ENCODE data around the gene RASEF.

Gene RASEF

GRCh38 chr9:83047839-83048775 lies 14.8 kb downstream of the RASEF start:
- H3K36me3 ChIP-seq (ENCODE audit: low read length), result no peaks in the 10 kb centered on the region
- no peak overlapping the region for H3K4me2 ChIP-seq (ENCODE audit: low read depth, low read length, poor library complexity, severe bottlenecking)
- TF ChIP-seq EZH2phosphoT487 (conservative IDR thresholded peaks at IDR 0.05; ENCODE audit: low read length), result no peak
- TF ChIP-seq CTCF (IDR thresholded peaks at IDR 0.05; ENCODE audit: insufficient read depth, low read length, poor library complexity, severe bottlenecking), result no peak
- H3K27ac ChIP-seq (ENCODE audit: low read depth, low read length), result no peak overlapping the region
- no peaks in the 10 kb centered on the region for H3K9me2 ChIP-seq (replicated peaks; ENCODE audit: insufficient read depth, low read length)
- H3K27me3 ChIP-seq (ENCODE audit: low read length), result no peaks in the 10 kb centered on the region
- no peak overlapping the region for H3K4me3 ChIP-seq (ENCODE audit: insufficient read depth, low read length, poor library complexity, severe bottlenecking)
- H3K9me3 ChIP-seq (ENCODE audit: insufficient read depth, low read length), result no peaks in the 10 kb centered on the region
- no peaks in the 10 kb centered on the region for H4K20me1 ChIP-seq (ENCODE audit: low read depth, low read length)
- H3F3A ChIP-seq (ENCODE audit: insufficient read depth), result no peaks in the 10 kb centered on the region
- H3K79me2 ChIP-seq (ENCODE audit: insufficient read depth, low read length), result no peaks in the 10 kb centered on the region
- H3K9ac ChIP-seq (ENCODE audit: low read length), result no peak overlapping the region
- H2AFZ ChIP-seq (ENCODE audit: low read depth, low read length, severe bottlenecking), result no peak overlapping the region

GRCh38 chr9:83043597-83043996 lies 19.3 kb downstream of the RASEF start:
- TF ChIP-seq CTCF (IDR thresholded peaks at IDR 0.05; ENCODE audit: insufficient read depth, low read length, poor library complexity, severe bottlenecking), result no peak
- TF ChIP-seq EZH2phosphoT487 (conservative IDR thresholded peaks at IDR 0.05; ENCODE audit: low read length), result no peak
- Histone ChIP-seq H3K27ac (ENCODE audit: low read depth, low read length) (no peak overlapping the region), H3K27me3 (ENCODE audit: low read length) (no peaks in the 10 kb centered on the region), H4K20me1 (ENCODE audit: low read depth, low read length) (no peaks in the 10 kb centered on the region), H3F3A (ENCODE audit: insufficient read depth) (no peaks in the 10 kb centered on the region), H3K4me2 (ENCODE audit: low read depth, low read length, poor library complexity, severe bottlenecking) (no peak overlapping the region), H3K9me2 (replicated peaks; ENCODE audit: insufficient read depth, low read length) (no peaks in the 10 kb centered on the region), H3K4me3 (ENCODE audit: insufficient read depth, low read length, poor library complexity, severe bottlenecking) (no peak overlapping the region), H3K9ac (ENCODE audit: low read length) (no peak overlapping the region), H3K79me2 (ENCODE audit: insufficient read depth, low read length) (no peaks in the 10 kb centered on the region), H2AFZ (ENCODE audit: low read depth, low read length, severe bottlenecking) (no peak overlapping the region), H3K9me3 (ENCODE audit: insufficient read depth, low read length) (no peaks in the 10 kb centered on the region), H3K36me3 (ENCODE audit: low read length) (no peaks in the 10 kb centered on the region)

GRCh38 chr9:83041771-83042170 lies 21.2 kb downstream of the RASEF start:
- H3K9ac ChIP-seq (ENCODE audit: low read length), result no peak overlapping the region

More at GRCh38 chr9:83041771-83042170, 21.2 kb downstream of the RASEF start:
- H3K4me3 ChIP-seq (ENCODE audit: insufficient read depth, low read length, poor library complexity, severe bottlenecking), result no peak overlapping the region
- no peaks in the 10 kb centered on the region for H3K36me3 ChIP-seq (ENCODE audit: low read length)
- no peak overlapping the region for H3K27ac ChIP-seq (ENCODE audit: low read depth, low read length)
- no peaks in the 10 kb centered on the region for H3K9me3 ChIP-seq (ENCODE audit: insufficient read depth, low read length)
- H3K79me2 ChIP-seq (ENCODE audit: insufficient read depth, low read length), result no peaks in the 10 kb centered on the region
- H3K27me3 ChIP-seq (ENCODE audit: low read length), result no peaks in the 10 kb centered on the region
- TF ChIP-seq CTCF (IDR thresholded peaks at IDR 0.05; ENCODE audit: insufficient read depth, low read length, poor library complexity, severe bottlenecking) (no peak), EZH2phosphoT487 (conservative IDR thresholded peaks at IDR 0.05; ENCODE audit: low read length) (no peak)
- H4K20me1 ChIP-seq (ENCODE audit: low read depth, low read length), result no peaks in the 10 kb centered on the region
- no peak overlapping the region for H3K4me2 ChIP-seq (ENCODE audit: low read depth, low read length, poor library complexity, severe bottlenecking)
- no peak overlapping the region for H2AFZ ChIP-seq (ENCODE audit: low read depth, low read length, severe bottlenecking)
- H3F3A ChIP-seq (ENCODE audit: insufficient read depth), result no peaks in the 10 kb centered on the region
- no peaks in the 10 kb centered on the region for H3K9me2 ChIP-seq (replicated peaks; ENCODE audit: insufficient read depth, low read length)

All from SU-DHL-6 (cell line).